AG09309 (cell line): Measurements from ENCODE around the gene RAI14.

Experiments used
- DNase-seq: peaks from one replicate; pipeline ENCODE4 v3.0.0-alpha.2; 2010; ENCODE audit warnings: low read depth
- H3K4me3 ChIP-seq: 2 replicates; pipeline ENCODE4 v1.5.1; 2011; ENCODE audit warnings: mild to moderate bottlenecking, low read depth, low read length, moderate library complexity; ENCODE audit not compliant: control insufficient read depth
- CTCF ChIP-seq: IDR thresholded peaks from 2 replicates; pipeline ENCODE4 v1.5.1; 2011; ENCODE audit warnings: mild to moderate bottlenecking, low read depth, low read length, inconsistent platforms; ENCODE audit not compliant: insufficient read depth, control insufficient read depth; ENCODE audit errors: missing control alignments

Gene RAI14

DNA sequence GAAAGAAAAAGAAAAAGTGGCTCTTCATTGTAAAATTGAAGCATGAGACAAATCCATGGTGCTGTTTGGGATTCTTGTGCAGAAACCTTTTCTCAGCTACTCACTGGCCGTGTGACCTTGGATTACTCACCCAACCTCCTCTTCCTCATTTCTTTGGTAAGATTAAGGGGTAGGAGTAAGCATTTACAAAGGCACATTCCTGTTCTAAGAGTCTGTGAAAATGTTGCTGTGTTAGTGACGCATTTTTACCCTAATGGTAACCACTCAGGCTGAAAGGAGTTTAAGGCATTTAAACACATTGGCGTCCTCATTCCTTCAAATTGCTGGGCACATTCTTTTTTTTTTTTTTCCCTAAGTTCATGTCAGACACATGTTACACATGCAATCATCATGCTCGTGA lies 4.3 kb downstream of the RAI14 start:
- DNase-seq: peak; percentile 95
- no peak for TF ChIP-seq CTCF
- H3K4me3 ChIP-seq: no peak overlapping the region

DNA sequence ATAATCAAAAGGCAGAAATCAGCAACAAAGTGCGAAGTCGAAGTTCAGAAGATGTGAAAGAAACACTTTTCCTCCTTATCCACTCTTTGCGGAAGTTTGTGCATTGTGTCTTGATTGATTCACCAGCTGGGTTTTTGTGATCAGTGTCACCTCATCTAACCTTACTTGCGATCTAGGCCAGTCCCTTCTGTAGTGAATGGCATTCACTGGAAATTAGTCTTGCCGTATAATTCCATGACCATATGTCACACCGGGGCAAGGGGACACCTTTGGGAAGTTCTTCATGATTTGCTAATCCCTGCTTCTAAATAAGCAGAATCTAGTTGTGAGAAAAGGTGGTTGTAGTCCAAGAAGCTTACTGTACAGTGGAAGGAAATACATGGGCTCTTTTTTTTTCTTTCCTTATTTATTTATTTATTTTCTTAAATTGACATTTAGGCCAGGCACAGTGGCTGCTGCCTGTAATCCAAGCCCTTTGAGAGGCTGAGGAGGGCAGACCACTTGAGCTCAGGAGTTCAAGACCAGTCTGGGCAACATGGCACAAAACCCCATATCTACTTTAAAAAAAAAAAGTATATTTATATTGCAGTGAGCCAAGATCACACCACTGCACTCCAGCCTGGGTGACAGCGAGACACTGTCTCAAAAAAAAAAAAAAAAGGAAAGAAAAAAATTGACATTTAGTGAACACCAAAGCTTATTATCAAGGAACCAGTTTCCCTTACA lies 7.8 kb downstream of the RAI14 start:
- no peak for DNase-seq
- H3K4me3 ChIP-seq: no peak overlapping the region
- TF ChIP-seq CTCF: no peak

- TF ChIP-seq CTCF: no peak
- H3K4me3 ChIP-seq: no peak overlapping the region
- DNase-seq: no peak
Measured at GRCh38 chr5:34666392-34667080, 10.4 kb downstream of the RAI14 start.

DNA sequence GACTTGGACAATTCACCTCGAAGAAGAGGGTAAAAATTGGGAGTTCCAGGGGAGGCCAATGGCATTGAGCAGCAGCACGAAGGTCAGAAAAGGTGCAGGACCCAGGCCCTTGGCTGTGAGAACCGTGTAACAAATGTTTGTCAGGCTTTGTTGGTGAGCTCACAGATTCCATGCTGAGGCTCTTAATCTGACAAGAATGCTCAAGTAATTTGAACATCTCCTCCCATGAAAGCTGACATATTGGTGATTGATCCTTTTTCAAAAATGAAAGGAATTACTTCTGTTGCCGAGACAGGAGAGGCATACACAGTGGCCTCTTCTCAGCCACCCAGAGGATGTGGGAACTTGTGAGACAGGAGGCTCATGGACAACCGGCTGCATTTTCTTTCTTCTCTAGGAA lies 11.6 kb downstream of the RAI14 start:
- H3K4me3 ChIP-seq: no peak overlapping the region
- no peak for DNase-seq
- no peak for TF ChIP-seq CTCF

DNA sequence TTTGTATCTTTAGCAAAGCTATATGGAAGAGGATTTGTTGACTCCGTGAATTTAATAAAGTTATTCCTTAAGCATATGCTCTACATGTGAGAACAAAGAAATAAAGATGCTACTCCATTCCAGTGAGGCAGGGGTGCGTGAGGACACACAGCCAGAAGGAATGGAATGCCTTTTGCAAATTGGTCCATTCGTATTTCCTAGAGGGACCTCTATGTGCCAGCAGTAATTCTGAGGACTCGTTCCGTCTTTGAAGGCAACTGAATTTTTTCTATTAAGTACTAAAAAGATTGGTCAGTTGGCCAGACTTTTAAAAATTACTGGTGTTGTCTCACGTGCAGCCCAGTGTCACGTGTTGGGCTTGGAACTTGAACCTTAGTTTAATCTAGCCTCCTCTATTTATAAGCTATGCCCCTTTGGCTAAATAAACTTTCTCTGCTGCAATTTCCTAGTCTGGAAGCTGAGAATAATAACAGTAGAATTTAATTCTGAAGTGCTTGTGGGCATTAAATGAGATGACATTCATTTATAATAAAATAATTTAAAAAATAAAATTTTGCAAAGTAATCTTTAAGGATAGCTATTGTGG lies 13.9 kb downstream of the RAI14 start:
- no peak overlapping the region for H3K4me3 ChIP-seq
- no peak for TF ChIP-seq CTCF

GRCh38 chr5:34672196-34672595 lies 16.1 kb downstream of the RAI14 start:
- TF ChIP-seq CTCF: no peak

More for the DNA sequence above, 13.9 kb downstream of the RAI14 start:
- no peak for DNase-seq

More at GRCh38 chr5:34672196-34672595, 16.1 kb downstream of the RAI14 start:
- no peak overlapping the region for H3K4me3 ChIP-seq
- DNase-seq: no peak
